ENCODE measurements around the gene SP140L. TPM values are rescaled to one million over a fixed set of nuclear protein-coding genes. Genes with fewer than 3 reads are reported as not detected.
A peak's percentile ranks its signal among the peaks of the same experiment; 100 is the strongest.

SP140L gene
- polyA plus RNA-seq, 1 of the 3 experiments (the other 2 are of a cell fraction), result 13.5 TPM

DNA sequence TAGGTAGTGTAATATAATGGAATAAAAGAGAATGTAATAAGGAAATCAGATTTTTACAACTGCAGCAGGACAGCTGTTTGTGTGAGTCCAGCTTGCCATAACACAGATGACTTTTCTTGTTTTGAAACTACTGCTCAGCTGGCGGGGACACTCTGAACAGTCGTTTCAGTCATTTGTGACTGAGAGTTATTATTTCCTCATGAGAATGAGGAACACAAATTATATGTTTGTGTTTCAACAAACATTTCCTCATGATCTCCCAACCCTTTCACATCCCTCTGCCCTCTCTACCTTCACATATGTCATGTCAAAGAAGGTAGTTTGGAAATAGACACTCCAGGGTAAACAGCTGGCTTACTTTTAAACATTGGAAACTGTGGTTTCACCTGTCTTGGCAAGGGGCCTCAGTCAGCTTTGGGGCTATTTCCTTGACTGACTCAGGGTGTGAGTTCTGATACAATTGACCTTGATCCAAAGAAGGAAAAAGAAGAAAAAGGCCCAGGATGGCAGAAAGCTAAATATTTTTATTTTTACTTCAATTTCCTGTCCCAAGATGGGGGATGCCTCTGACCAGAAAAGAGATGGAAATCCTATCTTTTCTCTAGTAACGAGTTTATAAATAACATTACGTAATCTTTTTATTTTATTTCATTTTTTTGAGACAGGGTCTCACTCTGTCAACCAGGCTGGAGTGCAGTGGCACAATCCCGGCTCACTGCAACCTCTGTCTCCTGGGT, 593 bp downstream of the SP140L start:
- Histone ChIP-seq H3K4me2 (peak overlapping the region; percentile 86), H3K9ac (peak overlapping the region; percentile 64), H3K27ac (ENCODE audit: low read depth in 2 of 2, low read length in 1 of 2) (peak overlapping the region; percentile 25 to 85; a peak in 3 of 4 replicates), H3K4me1 (ENCODE audit: control insufficient read depth in 1 of 2, insufficient read depth in 2 of 2, low read depth in 1 of 2, low read length in 1 of 2) (peaks cover 0 to 8% of the 10 kb centered on the region in 2 experiments; a peak in 2 of 4 replicates), H4K20me1 (ENCODE audit: insufficient read depth) (no peaks in the 10 kb centered on the region), H3K9me3 (no peaks in the 10 kb centered on the region), H3K4me3 (ENCODE audit: low read depth in 2 of 2, low read length in 1 of 2) (peak overlapping the region; percentile 53 to 73), H3F3A (replicated peaks; ENCODE audit: insufficient read depth) (peaks cover 15% of the 10 kb centered on the region), H3K36me3 (replicated peaks in 1 of 2; ENCODE audit: control insufficient read depth in 1 of 2, insufficient read depth in 2 of 2, low read length in 1 of 2) (peaks cover 0 to 14% of the 10 kb centered on the region in 2 experiments), H2AFZ (ENCODE audit: low read depth) (peak overlapping the region; percentile 99), H3K79me2 (ENCODE audit: insufficient read depth) (peaks cover 45% of the 10 kb centered on the region), H3K9me2 (no peaks in the 10 kb centered on the region), H3K27me3 (ENCODE audit: insufficient read depth) (no peaks in the 10 kb centered on the region)
- DNase-seq, result no peak
- CTCF ChIA-PET, result interaction anchor here (1.0 kb wide), 1 partner anchor 14 kb away, joined by 3 read pairs; no protein-coding TSS in a partner anchor
- POLR2A ChIA-PET, result no interaction called here
- 44% methylated on average over 5 of the region's 5 CpGs for WGBS (ENCODE audit: low lambda C conversion rate)
- TF ChIP-seq CHD2 (IDR thresholded peaks at IDR 0.05; ENCODE audit: low read length, partially characterized antibody) (no peak), RCOR1 (IDR thresholded peaks at IDR 0.05; ENCODE audit: low read length) (no peak), RFX5 (IDR thresholded peaks at IDR 0.05; ENCODE audit: low read length) (no peak), EP300 (IDR thresholded peaks at IDR 0.05; ENCODE audit: borderline replicate concordance in 1 of 2, low read depth in 1 of 2, low read length in 1 of 2) (no peak), ELF1 (IDR thresholded peaks at IDR 0.05) (no peak), FOXM1 (IDR thresholded peaks at IDR 0.05; ENCODE audit: low read depth) (no peak), FOSL2 (IDR thresholded peaks at IDR 0.05; ENCODE audit: borderline replicate concordance, low read depth) (no peak), TEAD4 (IDR thresholded peaks at IDR 0.05; ENCODE audit: borderline replicate concordance, insufficient read depth) (no peak), MXI1 (IDR thresholded peaks at IDR 0.05; ENCODE audit: low read depth, low read length) (no peak), MEF2A (IDR thresholded peaks at IDR 0.05; ENCODE audit: borderline replicate concordance, low read depth) (no peak), NFIC (IDR thresholded peaks at IDR 0.05; ENCODE audit: borderline replicate concordance) (no peak), TAF1 (IDR thresholded peaks at IDR 0.05; ENCODE audit: borderline replicate concordance, low read depth, low read length) (no peak), JUND (IDR thresholded peaks at IDR 0.05) (no peak), SMC3 (IDR thresholded peaks at IDR 0.05; ENCODE audit: low read depth, low read length) (no peak), RAD21 (IDR thresholded peaks at IDR 0.05; ENCODE audit: low read length) (no peak), GATA2 (CRISPR knock-in tag; IDR thresholded peaks at IDR 0.05) (no peak)
- TF ChIP-seq, protein P1, sequence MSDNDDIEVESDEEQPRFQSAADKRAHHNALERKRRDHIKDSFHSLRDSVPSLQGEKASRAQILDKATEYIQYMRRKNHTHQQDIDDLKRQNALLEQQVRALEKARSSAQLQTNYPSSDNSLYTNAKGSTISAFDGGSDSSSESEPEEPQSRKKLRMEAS (IDR thresholded peaks at IDR 0.05; ENCODE audit: low read depth), result no peak
- TF ChIP-seq, protein P2, sequence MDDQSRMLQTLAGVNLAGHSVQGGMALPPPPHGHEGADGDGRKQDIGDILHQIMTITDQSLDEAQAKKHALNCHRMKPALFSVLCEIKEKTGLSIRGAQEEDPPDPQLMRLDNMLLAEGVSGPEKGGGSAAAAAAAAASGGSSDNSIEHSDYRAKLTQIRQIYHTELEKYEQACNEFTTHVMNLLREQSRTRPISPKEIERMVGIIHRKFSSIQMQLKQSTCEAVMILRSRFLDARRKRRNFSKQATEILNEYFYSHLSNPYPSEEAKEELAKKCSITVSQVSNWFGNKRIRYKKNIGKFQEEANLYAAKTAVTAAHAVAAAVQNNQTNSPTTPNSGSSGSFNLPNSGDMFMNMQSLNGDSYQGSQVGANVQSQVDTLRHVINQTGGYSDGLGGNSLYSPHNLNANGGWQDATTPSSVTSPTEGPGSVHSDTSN (IDR thresholded peaks at IDR 0.05), result no peak
- TF ChIP-seq, protein P3, sequence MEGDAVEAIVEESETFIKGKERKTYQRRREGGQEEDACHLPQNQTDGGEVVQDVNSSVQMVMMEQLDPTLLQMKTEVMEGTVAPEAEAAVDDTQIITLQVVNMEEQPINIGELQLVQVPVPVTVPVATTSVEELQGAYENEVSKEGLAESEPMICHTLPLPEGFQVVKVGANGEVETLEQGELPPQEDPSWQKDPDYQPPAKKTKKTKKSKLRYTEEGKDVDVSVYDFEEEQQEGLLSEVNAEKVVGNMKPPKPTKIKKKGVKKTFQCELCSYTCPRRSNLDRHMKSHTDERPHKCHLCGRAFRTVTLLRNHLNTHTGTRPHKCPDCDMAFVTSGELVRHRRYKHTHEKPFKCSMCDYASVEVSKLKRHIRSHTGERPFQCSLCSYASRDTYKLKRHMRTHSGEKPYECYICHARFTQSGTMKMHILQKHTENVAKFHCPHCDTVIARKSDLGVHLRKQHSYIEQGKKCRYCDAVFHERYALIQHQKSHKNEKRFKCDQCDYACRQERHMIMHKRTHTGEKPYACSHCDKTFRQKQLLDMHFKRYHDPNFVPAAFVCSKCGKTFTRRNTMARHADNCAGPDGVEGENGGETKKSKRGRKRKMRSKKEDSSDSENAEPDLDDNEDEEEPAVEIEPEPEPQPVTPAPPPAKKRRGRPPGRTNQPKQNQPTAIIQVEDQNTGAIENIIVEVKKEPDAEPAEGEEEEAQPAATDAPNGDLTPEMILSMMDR (IDR thresholded peaks at IDR 0.05), result no peak
- TF ChIP-seq, protein P4, sequence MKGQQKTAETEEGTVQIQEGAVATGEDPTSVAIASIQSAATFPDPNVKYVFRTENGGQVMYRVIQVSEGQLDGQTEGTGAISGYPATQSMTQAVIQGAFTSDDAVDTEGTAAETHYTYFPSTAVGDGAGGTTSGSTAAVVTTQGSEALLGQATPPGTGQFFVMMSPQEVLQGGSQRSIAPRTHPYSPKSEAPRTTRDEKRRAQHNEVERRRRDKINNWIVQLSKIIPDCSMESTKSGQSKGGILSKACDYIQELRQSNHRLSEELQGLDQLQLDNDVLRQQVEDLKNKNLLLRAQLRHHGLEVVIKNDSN (IDR thresholded peaks at IDR 0.05; ENCODE audit: borderline replicate concordance, low read depth), result no peak

Data from SK-N-SH (cell line).